K562 (cell line): ENCODE measurements around the gene PDHB. TPM values are rescaled to one million over a fixed set of nuclear protein-coding genes. Genes with fewer than 3 reads are reported as not detected.

Experiments used
- BDP1 ChIP-seq: IDR thresholded peaks from 3 replicates; pipeline ENCODE4 v1.6.1; 2011; ENCODE audit not compliant: insufficient read length, insufficient read depth
- CEBPB ChIP-seq: fragments of 450-650 bp; IDR thresholded peaks from 2 replicates; pipeline ENCODE4 v1.6.1; 2016; ENCODE audit warnings: missing genetic modification characterization, missing compliant biosample characterization
- ESRRB ChIP-seq: fragments of 250-450 bp; sonication (Bioruptor Pico); IDR thresholded peaks from 2 replicates; pipeline ENCODE4 v1.5.0; 2020; ENCODE audit warnings: mild to moderate bottlenecking, moderate library complexity, borderline replicate concordance
- GABPA ChIP-seq: fragments of 200-800 bp; sonication (Bioruptor generic); conservative IDR thresholded peaks from 2 replicates; pipeline ENCODE4 v1.6.1; 2016; ENCODE audit warnings: low read depth, missing genetic modification characterization, missing compliant biosample characterization
- POLR2AphosphoS5 ChIP-seq: IDR thresholded peaks from 2 replicates; pipeline ENCODE4 v1.6.1; 2011; ENCODE audit warnings: mild to moderate bottlenecking, low read depth, low read length, moderate library complexity; ENCODE audit not compliant: control insufficient read depth, insufficient read depth
- SIN3A ChIP-seq, 2 experiments: fragments of 150-350 bp in 1 of 2; IDR thresholded peaks; 2 replicates each; pipeline ENCODE4 v1.6.1; 2011 to 2016; ENCODE audit warnings: borderline replicate concordance in 2 of 2, low read depth in 2 of 2, low read length in 2 of 2, mild to moderate bottlenecking in 2 of 2, moderate library complexity in 2 of 2; ENCODE audit not compliant: control insufficient read depth in 1 of 2
- TRIM24 ChIP-seq, 2 experiments: fragments of 450-650 bp; IDR thresholded peaks; 2 replicates each; pipeline ENCODE4 v1.6.1; 2016
- YY1 ChIP-seq, 3 experiments: IDR thresholded peaks; 2 replicates each; pipeline ENCODE4 v1.6.1; 2011; ENCODE audit warnings: low read length in 2 of 3, mild to moderate bottlenecking in 2 of 3, moderate library complexity in 2 of 3, borderline replicate concordance in 1 of 3, control low read depth in 1 of 3, low read depth in 1 of 3; ENCODE audit not compliant: insufficient read depth in 3 of 3, insufficient replicate concordance in 2 of 3, control insufficient read depth in 1 of 3, insufficient read length in 1 of 3; ENCODE audit errors: extremely low read depth in 1 of 3
- ZBTB17 ChIP-seq: fragments of 450-650 bp; formaldehyde crosslinking; IDR thresholded peaks from 2 replicates; pipeline ENCODE4 v1.4.0; 2020; ENCODE audit warnings: mild to moderate bottlenecking
- ZNF778 ChIP-seq: fragments of 450-650 bp; formaldehyde crosslinking; IDR thresholded peaks from 2 replicates; pipeline ENCODE4 v1.4.0; 2020; ENCODE audit warnings: mild to moderate bottlenecking, moderate library complexity
- polyA plus RNA-seq, 8 experiments: library from polyadenylated mRNA; depleted of rRNA in 4 of 8; stranded (reverse) in 5 of 8; unstranded in 3 of 8; fragments of >200 nt; fragmentation: Nextera tagmentation in 2 of 8; fragmentation: Illumina TruSeq in 1 of 8; extraction: Ambion mirVana in 2 of 8; extraction: Trizol in 1 of 8; gene quantifications; 2 replicates each; pipeline versions ENCODE4 v1.2.1 to v1.2.3, GENCODE V29; 2011 to 2014; ENCODE audit warnings: inconsistent platforms in 1 of 8, missing spikeins in 1 of 8
- total RNA-seq, 7 experiments: library from RNA; depleted of rRNA in 6 of 7; stranded (reverse); fragments of >200 nt in 6 of 7; fragmentation: Illumina TruSeq in 2 of 7; extraction: Trizol in 2 of 7; gene quantifications; 2 replicates each; pipeline versions ENCODE4 v1.2.1 to v1.2.3, GENCODE V29; 2011 to 2021; ENCODE audit warnings: low replicate concordance in 1 of 7
- TF ChIP-seq, protein P1 (sequence below): fragments of 250-450 bp; sonication (Bioruptor Pico); IDR thresholded peaks from 2 replicates; pipeline ENCODE4 v1.5.1; 2021; ENCODE audit warnings: mild to moderate bottlenecking
- TF ChIP-seq, protein P2 (sequence below): sonication (generic); formaldehyde crosslinking; IDR thresholded peaks from 2 replicates; pipeline ENCODE4 v1.9.0; 2022; ENCODE audit warnings: mild to moderate bottlenecking, missing genetic modification reagents
- TF ChIP-seq, protein P3 (sequence below): sonication (generic); formaldehyde crosslinking; IDR thresholded peaks from 2 replicates; pipeline ENCODE4 v1.8.0; 2022; ENCODE audit warnings: mild to moderate bottlenecking, missing genetic modification reagents

The PDHB gene
- total and polyA plus RNA-seq, 9 of the 15 experiments (the other 6 are each of a cell fraction or from before 2014, with no cell fraction given): 51.2 to 178 (median 85.2) TPM

DNA sequence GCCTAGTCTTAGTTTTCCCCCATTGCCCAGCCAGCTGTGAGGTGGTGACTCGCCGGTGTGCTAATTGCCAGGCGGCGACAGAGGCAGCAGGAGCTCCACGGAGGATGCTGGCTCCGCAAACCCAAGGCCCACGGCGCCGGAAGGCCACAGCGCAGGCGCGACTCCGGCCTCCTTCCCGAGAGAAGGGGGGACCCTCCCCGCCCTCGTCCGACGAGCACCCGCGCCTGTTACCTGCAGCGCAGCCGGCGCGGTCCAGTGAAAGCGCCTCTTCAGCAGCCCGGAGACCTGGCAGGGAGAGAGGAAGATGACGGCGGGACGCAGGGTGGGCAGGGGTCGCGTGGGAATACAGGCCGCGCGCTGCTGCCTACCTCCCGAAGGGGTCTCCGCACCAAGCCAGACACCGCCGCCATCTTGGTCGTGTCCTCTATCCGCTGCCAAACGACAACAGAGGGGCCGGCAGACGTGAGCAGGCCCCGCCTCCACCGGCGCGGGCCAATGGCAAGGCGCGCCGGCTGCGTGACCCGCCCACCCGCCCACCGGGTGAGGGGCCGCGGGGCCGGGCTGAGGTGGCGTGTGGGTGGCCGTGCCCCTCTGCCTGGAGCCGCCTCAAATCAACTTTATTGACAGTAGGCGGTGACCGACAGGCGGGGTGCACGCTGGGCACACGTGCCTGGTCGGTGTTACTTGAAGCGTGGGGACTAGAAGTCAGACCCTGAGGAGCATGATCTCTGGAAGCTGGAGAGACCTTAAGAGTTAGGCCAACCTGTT, at the start of gene PDHB (continued):
- TF ChIP-seq, protein P1, sequence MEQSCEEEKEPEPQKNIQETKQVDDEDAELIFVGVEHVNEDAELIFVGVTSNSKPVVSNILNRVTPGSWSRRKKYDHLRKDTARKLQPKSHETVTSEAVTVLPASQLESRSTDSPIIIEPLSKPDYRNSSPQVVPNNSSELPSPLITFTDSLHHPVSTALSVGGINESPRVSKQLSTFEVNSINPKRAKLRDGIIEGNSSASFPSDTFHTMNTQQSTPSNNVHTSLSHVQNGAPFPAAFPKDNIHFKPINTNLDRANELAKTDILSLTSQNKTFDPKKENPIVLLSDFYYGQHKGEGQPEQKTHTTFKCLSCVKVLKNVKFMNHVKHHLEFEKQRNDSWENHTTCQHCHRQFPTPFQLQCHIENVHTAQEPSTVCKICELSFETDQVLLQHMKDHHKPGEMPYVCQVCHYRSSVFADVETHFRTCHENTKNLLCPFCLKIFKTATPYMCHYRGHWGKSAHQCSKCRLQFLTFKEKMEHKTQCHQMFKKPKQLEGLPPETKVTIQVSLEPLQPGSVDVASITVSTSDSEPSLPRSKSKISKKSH: no peak
- peak; percentile 31 to 58; a peak in 1 of 4 replicates for TF ChIP-seq SIN3A (IDR thresholded peaks at IDR 0.05; ENCODE audit: borderline replicate concordance in 2 of 2, control insufficient read depth in 1 of 2, low read depth in 2 of 2, low read length in 2 of 2)
- peak; percentile 80 to 94 (median 91) for TF ChIP-seq YY1 (IDR thresholded peaks at IDR 0.05; ENCODE audit: borderline replicate concordance in 1 of 3, control insufficient read depth in 1 of 3, extremely low read depth in 1 of 3, insufficient read depth in 3 of 3, insufficient read length in 1 of 3, insufficient replicate concordance in 2 of 3, low read depth in 1 of 3, low read length in 2 of 3)
- TF ChIP-seq TRIM24 (IDR thresholded peaks at IDR 0.05): no peak
- TF ChIP-seq ESRRB (CRISPR knock-in tag): no peak
- TF ChIP-seq ZBTB17: no peak
- TF ChIP-seq GABPA: no peak; the same call in 1 of the 2 replicates
- TF ChIP-seq BDP1: no peak
- TF ChIP-seq, protein P2, sequence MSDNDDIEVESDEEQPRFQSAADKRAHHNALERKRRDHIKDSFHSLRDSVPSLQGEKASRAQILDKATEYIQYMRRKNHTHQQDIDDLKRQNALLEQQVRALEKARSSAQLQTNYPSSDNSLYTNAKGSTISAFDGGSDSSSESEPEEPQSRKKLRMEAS (CRISPR knock-in tag): peak; percentile 84
- no peak for TF ChIP-seq ZNF778 (CRISPR knock-in tag)
- no peak for TF ChIP-seq CEBPB
- TF ChIP-seq POLR2AphosphoS5: peak; percentile 75
- TF ChIP-seq, protein P3, sequence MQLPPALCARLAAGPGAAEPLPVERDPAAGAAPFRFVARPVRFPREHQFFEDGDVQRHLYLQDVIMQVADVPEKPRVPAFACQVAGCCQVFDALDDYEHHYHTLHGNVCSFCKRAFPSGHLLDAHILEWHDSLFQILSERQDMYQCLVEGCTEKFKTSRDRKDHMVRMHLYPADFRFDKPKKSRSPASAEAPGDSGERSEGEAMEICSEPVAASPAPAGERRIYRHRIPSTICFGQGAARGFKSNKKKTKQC (CRISPR knock-in tag): 0 out of 2 replicates have a peak, but pooled peaks have one; percentile 41
